Upper lobe of left lung (tissue), 4 donors: Measurements from ENCODE around the gene SCRN2.

Source experiments
- CTCF ChIP-seq, 6 experiments: fragments of 450-650 bp in 4 of 6; fragments of 200-600 bp in 2 of 6; sonication (generic) in 2 of 6; IDR thresholded peaks; one replicate each; pipeline ENCODE4 v1.5.1; 2016 to 2019; ENCODE audit warnings: antibody characterized with exemption in 6 of 6
- EP300 ChIP-seq, 4 donors: sonication (generic); formaldehyde crosslinking; IDR thresholded peaks; one replicate each; pipeline ENCODE4 v1.5.1; 2017; ENCODE audit warnings: antibody characterized with exemption in 4 of 4, control low read depth in 2 of 4
- POLR2A ChIP-seq, 4 donors: fragments of 450-650 bp; IDR thresholded peaks; one replicate each; pipeline ENCODE4 v1.5.1; 2016 to 2017; ENCODE audit warnings: antibody characterized with exemption in 4 of 4, mild to moderate bottlenecking in 2 of 4
- POLR2AphosphoS5 ChIP-seq, 2 donors: sonication (generic); formaldehyde crosslinking; IDR thresholded peaks; one replicate each; pipeline ENCODE4 v1.5.1; 2017; ENCODE audit warnings: antibody characterized with exemption in 2 of 2

- TF ChIP-seq POLR2AphosphoS5 (IDR thresholded peaks at IDR 0.05) (no peak), CTCF (IDR thresholded peaks at IDR 0.05) (no peak), POLR2A (IDR thresholded peaks at IDR 0.05) (no peak), EP300 (IDR thresholded peaks at IDR 0.05) (no peak)
Observed at GRCh38 chr17:47872019-47872650, 31.1 kb upstream of the SCRN2 start.
